Breast epithelium (tissue), 3 donors: Measurements from ENCODE around the gene ARHGAP15.

Experiments
- CTCF ChIP-seq, 3 donors: fragments of 450-650 bp; IDR thresholded peaks; one replicate each; pipeline ENCODE4 v1.5.1; 2016 to 2017; ENCODE audit warnings: antibody characterized with exemption in 3 of 3, mild to moderate bottlenecking in 3 of 3, moderate library complexity in 3 of 3
- POLR2A ChIP-seq: fragments of 450-650 bp; IDR thresholded peaks from one replicate; pipeline ENCODE4 v1.6.1; 2016; ENCODE audit warnings: antibody characterized with exemption, mild to moderate bottlenecking, moderate library complexity

GRCh38 chr2:143649226-143649740 lies 520.1 kb downstream of the ARHGAP15 start:
- TF ChIP-seq CTCF (IDR thresholded peaks at IDR 0.05): no peak
- TF ChIP-seq POLR2A: no peak
